IMR-90 (cell line): ENCODE measurements around the gene ASPA. TPM values are rescaled to one million over a fixed set of nuclear protein-coding genes. Genes with fewer than 3 reads are reported as not detected.

Source experiments
- ATAC-seq: fragments of 200-7000 bp; cut with Tn5 transposase; 2 replicates; pipeline ENCODE4 v1.9.1; 2020; ENCODE audit warnings: low read depth, mild to moderate bottlenecking, moderate library complexity
- BruUV-seq: library from RNA; stranded (reverse); fragments of 400-500 nt; replicated peaks from 2 replicates; lab custom pipeline; 2021; lab: Mats Ljungman, UMichigan
- CTCF ChIA-PET: fragments of 300-600 bp; formaldehyde crosslinking; extraction: SDS; loops from one replicate; lab custom pipeline; 2021; ENCODE audit warnings: antibody characterized with exemption; lab: Yijun Ruan, JAX
- POLR2A ChIA-PET: fragments of 300-600 bp; sonication (Branson Sonifier 250); formaldehyde crosslinking; loops from one replicate; lab custom pipeline; 2022; ENCODE audit warnings: antibody characterized with exemption; ENCODE audit not compliant: unreplicated experiment; lab: Charles Lee
- DNase-seq: peaks from one replicate; pipeline ENCODE4 v3.0.0; 2013
- H2AFZ ChIP-seq: replicated peaks from 2 replicates; pipeline ENCODE3; 2013; ENCODE audit warnings: low read length, mild to moderate bottlenecking; ENCODE audit not compliant: poor library complexity
- H2AK5ac ChIP-seq: 2 replicates; pipeline ENCODE4 v1.6.1; 2013; ENCODE audit warnings: low read depth, low read length, inconsistent platforms
- H2AK9ac ChIP-seq: replicated peaks from 2 replicates; pipeline ENCODE3; 2013; ENCODE audit warnings: mild to moderate bottlenecking, low read depth, low read length, moderate library complexity; ENCODE audit not compliant: poor library complexity
- H2BK120ac ChIP-seq: 2 replicates; pipeline ENCODE4 v1.6.1; 2013; ENCODE audit warnings: low read depth, low read length, inconsistent platforms
- H2BK15ac ChIP-seq: 3 replicates; pipeline ENCODE4 v1.6.1; 2013; ENCODE audit warnings: low read depth, low read length, inconsistent platforms
- H2BK20ac ChIP-seq: 2 replicates; pipeline ENCODE4 v1.6.1; 2013; ENCODE audit warnings: low read depth, mild to moderate bottlenecking, inconsistent platforms, low read length, moderate library complexity
- H2BK5ac ChIP-seq: 2 replicates; pipeline ENCODE4 v1.6.1; 2013; ENCODE audit warnings: mild to moderate bottlenecking, low read depth, low read length, inconsistent platforms; ENCODE audit not compliant: poor library complexity, severe bottlenecking
- H3K14ac ChIP-seq: replicated peaks from 2 replicates; pipeline ENCODE4 v1.6.1; 2013; ENCODE audit warnings: low read depth, low read length, inconsistent platforms
- H3K18ac ChIP-seq: 2 replicates; pipeline ENCODE4 v1.6.1; 2013; ENCODE audit warnings: low read depth, low read length, control low read depth
- H3K23ac ChIP-seq: 2 replicates; pipeline ENCODE4 v1.6.1; 2013; ENCODE audit warnings: low read depth, low read length, inconsistent platforms
- H3K27ac ChIP-seq: 2 replicates; pipeline ENCODE4 v1.5.1; 2013; ENCODE audit warnings: mild to moderate bottlenecking, control low read depth, low read length; ENCODE audit not compliant: insufficient read depth
- H3K27me3 ChIP-seq: 2 replicates; pipeline ENCODE4 v1.6.1; 2013; ENCODE audit warnings: low read length; ENCODE audit not compliant: control insufficient read depth, insufficient read depth
- H3K36me3 ChIP-seq: 2 replicates; pipeline ENCODE4 v1.6.1; 2013; ENCODE audit warnings: low read length, mixed read lengths; ENCODE audit not compliant: control insufficient read depth, insufficient read depth
- H3K4ac ChIP-seq: 2 replicates; pipeline ENCODE4 v1.6.1; 2013; ENCODE audit warnings: low read depth, low read length, inconsistent platforms
- H3K4me1 ChIP-seq: 2 replicates; pipeline ENCODE4 v1.6.1; 2013; ENCODE audit warnings: low read length, mixed read lengths; ENCODE audit not compliant: control insufficient read depth, insufficient read depth
- H3K4me2 ChIP-seq: 2 replicates; pipeline ENCODE4 v1.6.1; 2013; ENCODE audit warnings: low read depth, mild to moderate bottlenecking, control low read depth, low read length, moderate library complexity
- H3K4me3 ChIP-seq: 2 replicates; pipeline ENCODE4 v1.5.1; 2013; ENCODE audit warnings: low read depth, mild to moderate bottlenecking, control low read depth, low read length, moderate library complexity; ENCODE audit not compliant: insufficient read depth
- H3K56ac ChIP-seq: 2 replicates; pipeline ENCODE4 v1.6.1; 2013; ENCODE audit warnings: low read length, inconsistent platforms; ENCODE audit not compliant: insufficient read depth; ENCODE audit errors: extremely low read depth
- H3K79me1 ChIP-seq, 2 experiments: 2 replicates each; pipeline ENCODE4 v1.6.1; 2013; ENCODE audit warnings: low read length in 2 of 2, inconsistent platforms in 1 of 2, low read depth in 1 of 2
- H3K9ac ChIP-seq: 2 replicates; pipeline ENCODE4 v1.6.1; 2013; ENCODE audit warnings: low read depth, low read length, control low read depth
- H3K9me1 ChIP-seq: 2 replicates; pipeline ENCODE4 v1.6.1; 2013; ENCODE audit warnings: low read length, inconsistent platforms; ENCODE audit not compliant: insufficient read depth
- H3K9me3 ChIP-seq: 2 replicates; pipeline ENCODE4 v1.6.1; 2013; ENCODE audit warnings: low read length; ENCODE audit not compliant: control insufficient read depth, insufficient read depth
- H4K20me1 ChIP-seq: 2 replicates; pipeline ENCODE4 v1.6.1; 2013; ENCODE audit warnings: low read length, inconsistent platforms; ENCODE audit not compliant: insufficient read depth
- H4K5ac ChIP-seq: 2 replicates; pipeline ENCODE4 v1.6.1; 2013; ENCODE audit warnings: mild to moderate bottlenecking, low read depth, low read length, control low read depth
- H4K8ac ChIP-seq, 2 experiments: 2 replicates each; pipeline ENCODE4 v1.6.1; 2013; ENCODE audit warnings: low read depth in 2 of 2, low read length in 2 of 2, control low read depth in 1 of 2, inconsistent platforms in 1 of 2
- H4K91ac ChIP-seq: 2 replicates; pipeline ENCODE4 v1.6.1; 2013; ENCODE audit warnings: low read depth, low read length, inconsistent platforms; ENCODE audit not compliant: insufficient read depth
- CHD1 ChIP-seq: IDR thresholded peaks from 2 replicates; pipeline ENCODE4 v1.6.1; 2012; ENCODE audit warnings: low read depth, low read length, improper control_type of control experiment
- WGBS, 2 experiments: methylation state at CpG; one replicate each; pipeline versions ENCODE4 v1.1.5 to v1.1.7; 2013; ENCODE audit warnings: missing lambda C conversion rate in 2 of 2; ENCODE audit not compliant: insufficient read length in 1 of 2; ENCODE audit errors: extremely low coverage in 2 of 2; 5-methylcytosine and 5-hydroxymethylcytosine counted together
- dilution Hi-C: fragments of 300-500 bp; cut with HindIII; formaldehyde crosslinking; loops from one replicate; pipeline ENCODE4 v1.14.3; 2018; ENCODE audit warnings: low sequenced_read_pairs; ENCODE audit not compliant: unreplicated experiment
- in situ Hi-C: fragments of 300-500 bp; cut with MboI; formaldehyde crosslinking; loops from 3 replicates; pipeline ENCODE4 v1.14.3; 2019; ENCODE audit warnings: low sequenced_read_pairs, inconsistent platforms, mixed read lengths
- intact Hi-C: fragments of 100-400 bp; cut with micrococcal nuclease; formaldehyde crosslinking; loops from 2 replicates; pipeline ENCODE4 v1.10.0; 2022
- polyA plus RNA-seq, 3 experiments: library from polyadenylated mRNA; depleted of rRNA; stranded (reverse); fragments of >200 nt; gene quantifications; 2 replicates each; pipeline ENCODE4 v1.2.3, GENCODE V29; 2012; ENCODE audit warnings: low replicate concordance in 1 of 3
- total RNA-seq: library from RNA; depleted of rRNA; stranded (reverse); fragments of >200 nt; gene quantifications from 2 replicates; pipeline ENCODE4 v1.2.3, GENCODE V29; 2012

Gene ASPA
- total and polyA plus RNA-seq, 2 of the 4 experiments (the other 2 are of a cell fraction), result 0.02 TPM; not detected in 1

DNA sequence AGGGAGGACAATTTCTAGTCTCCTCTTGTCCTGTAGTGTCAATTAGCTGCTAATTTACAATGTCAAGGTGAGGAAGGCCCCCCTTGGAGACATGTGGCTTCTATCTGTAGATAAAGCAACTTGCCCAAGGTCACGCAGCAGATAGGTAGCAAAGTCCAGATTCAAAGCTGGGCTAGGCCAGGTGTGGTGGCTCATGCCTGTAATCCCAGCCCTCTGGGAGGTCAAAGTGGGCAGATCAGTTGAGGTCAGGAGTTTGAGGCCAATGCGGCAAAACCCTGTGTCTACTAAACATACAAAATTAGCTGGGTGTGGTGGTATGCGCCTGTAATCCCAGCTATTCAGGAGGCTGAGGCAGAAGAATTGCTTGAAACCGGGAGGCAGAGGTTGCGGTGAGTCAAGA, 70.7 kb downstream of the ASPA start:
- Histone ChIP-seq H4K8ac (no peak overlapping the region), H3K9me3 (no peaks in the 10 kb centered on the region), H3K4ac (no peak overlapping the region), H3K27me3 (peaks cover 15% of the 10 kb centered on the region; the same call in 1 of the 2 replicates), H3K4me3 (no peak overlapping the region), H3K9me1 (no peaks in the 10 kb centered on the region), H2BK15ac (no peak overlapping the region), H3K18ac (no peak overlapping the region), H3K27ac (no peak overlapping the region), H4K20me1 (no peaks in the 10 kb centered on the region), H3K36me3 (no peaks in the 10 kb centered on the region), H4K91ac (no peak overlapping the region), H3K9ac (no peak overlapping the region), H3K56ac (no peak overlapping the region), H4K5ac (no peak overlapping the region), H3K4me1 (no peaks in the 10 kb centered on the region), H2BK120ac (no peak overlapping the region), H2AK5ac (no peak overlapping the region), H2BK5ac (no peak overlapping the region), H3K79me1 (no peaks in the 10 kb centered on the region), H2BK20ac (no peak overlapping the region), H2AFZ (no peak overlapping the region), H3K23ac (no peak overlapping the region), H3K14ac (no peak overlapping the region), H2AK9ac (no peak overlapping the region), H3K4me2 (no peak overlapping the region)
- WGBS, 2 experiments, result no CpG with 5 or more reads among the region's 5 CpGs
- dilution Hi-C loops (no loop called here), in situ Hi-C loops (no loop called here), intact Hi-C loops (no loop called here)
- ATAC-seq (no peak), DNase-seq (no peak)
- BruUV-seq, result no TSS peak
- ChIA-PET POLR2A (no interaction called here), CTCF (no interaction called here)
- TF ChIP-seq CHD1, result no peak
